ENCODE data around the gene SLC6A18.
"Not testable (repeated sequence)": the region's sequence is repeated elsewhere in the genome, so short reads cannot be mapped to it uniquely, and the experiment has no call there.

SLC6A18 gene

GRCh38 chr5:1280177-1281037, 55.2 kb downstream of the SLC6A18 start:
- DNase-seq: no peak

GRCh38 chr5:1281038-1281882, 56.1 kb downstream of the SLC6A18 start:
- DNase-seq: no peak

GRCh38 chr5:1282131-1282992, 57.2 kb downstream of the SLC6A18 start:
- DNase-seq: no peak

GRCh38 chr5:1282993-1283728, 58.0 kb downstream of the SLC6A18 start:
- not testable (repeated sequence) for DNase-seq

GRCh38 chr5:1283729-1284041, 58.5 kb downstream of the SLC6A18 start:
- DNase-seq: not testable (repeated sequence)

- not testable (repeated sequence) for DNase-seq
These were observed 59.3 kb downstream of the SLC6A18 start for GRCh38 chr5:1284336-1284970.

- no peak for DNase-seq
These were observed 60.0 kb downstream of the SLC6A18 start for GRCh38 chr5:1285141-1285540.

- no peak for DNase-seq
These were observed 60.7 kb downstream of the SLC6A18 start for GRCh38 chr5:1285883-1286291.

- no peak for DNase-seq
These were observed 63.5 kb downstream of the SLC6A18 start for GRCh38 chr5:1288439-1289335.

GRCh38 chr5:1289559-1289958, 64.4 kb downstream of the SLC6A18 start:
- DNase-seq: not testable (repeated sequence)

GRCh38 chr5:1290956-1291355, 65.8 kb downstream of the SLC6A18 start:
- DNase-seq: not testable (repeated sequence)

GRCh38 chr5:1291611-1292080, 66.5 kb downstream of the SLC6A18 start:
- no peak for DNase-seq

GRCh38 chr5:1292139-1292538, 67.0 kb downstream of the SLC6A18 start:
- no peak for DNase-seq

GRCh38 chr5:1292846-1293415, 67.8 kb downstream of the SLC6A18 start:
- DNase-seq: no peak

GRCh38 chr5:1293416-1294205, 68.4 kb downstream of the SLC6A18 start:
- DNase-seq: no peak

- DNase-seq: peak; percentile 33
These were observed 69.1 kb downstream of the SLC6A18 start for GRCh38 chr5:1294206-1294834.

GRCh38 chr5:1294835-1295649, 69.9 kb downstream of the SLC6A18 start, which contains the start of gene TERT:
TSS of gene TERT (minus strand) at chr5:1295068. CDS start at chr5:1294989, 79 bp downstream.
- DNase-seq: peak; percentile 64

- no peak for DNase-seq
These were observed 70.5 kb downstream of the SLC6A18 start for GRCh38 chr5:1295650-1296037.

Data from hematopoietic multipotent progenitor cell treated with erythropoietin and hydrocortisone succinate and interleukin-3 and kit ligand, for 4 days (in vitro differentiated cells).